ENCODE data around the gene GRIN2C. TPM values are rescaled to one million over a fixed set of nuclear protein-coding genes. Genes with fewer than 3 reads are reported as not detected.

Gene GRIN2C
- total RNA-seq, 1 donor from 2014 or later = 1.1 TPM

DNA sequence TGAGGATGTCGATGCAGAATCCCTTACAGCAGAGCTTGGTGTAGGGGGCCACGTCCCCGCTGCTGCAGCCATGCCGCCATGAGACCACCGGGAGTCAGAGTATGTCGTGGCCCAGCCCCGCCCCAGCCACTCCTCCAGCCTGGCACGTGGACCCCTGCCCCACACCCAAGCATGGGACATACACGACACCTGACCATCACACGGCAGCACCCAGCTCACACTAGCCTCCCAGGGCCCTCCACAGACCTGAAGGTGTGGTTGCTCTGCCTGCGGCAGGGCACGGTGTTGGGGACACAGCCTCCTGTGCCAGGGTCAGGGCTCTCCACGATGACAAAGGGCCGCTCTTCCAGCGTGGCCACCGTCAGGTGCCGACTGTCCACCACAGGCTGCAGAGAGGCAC, 9.4 kb downstream of the GRIN2C start:
- DNase-seq (ENCODE audit: extremely low read depth, low read depth, low spot score) = no peak

DNA sequence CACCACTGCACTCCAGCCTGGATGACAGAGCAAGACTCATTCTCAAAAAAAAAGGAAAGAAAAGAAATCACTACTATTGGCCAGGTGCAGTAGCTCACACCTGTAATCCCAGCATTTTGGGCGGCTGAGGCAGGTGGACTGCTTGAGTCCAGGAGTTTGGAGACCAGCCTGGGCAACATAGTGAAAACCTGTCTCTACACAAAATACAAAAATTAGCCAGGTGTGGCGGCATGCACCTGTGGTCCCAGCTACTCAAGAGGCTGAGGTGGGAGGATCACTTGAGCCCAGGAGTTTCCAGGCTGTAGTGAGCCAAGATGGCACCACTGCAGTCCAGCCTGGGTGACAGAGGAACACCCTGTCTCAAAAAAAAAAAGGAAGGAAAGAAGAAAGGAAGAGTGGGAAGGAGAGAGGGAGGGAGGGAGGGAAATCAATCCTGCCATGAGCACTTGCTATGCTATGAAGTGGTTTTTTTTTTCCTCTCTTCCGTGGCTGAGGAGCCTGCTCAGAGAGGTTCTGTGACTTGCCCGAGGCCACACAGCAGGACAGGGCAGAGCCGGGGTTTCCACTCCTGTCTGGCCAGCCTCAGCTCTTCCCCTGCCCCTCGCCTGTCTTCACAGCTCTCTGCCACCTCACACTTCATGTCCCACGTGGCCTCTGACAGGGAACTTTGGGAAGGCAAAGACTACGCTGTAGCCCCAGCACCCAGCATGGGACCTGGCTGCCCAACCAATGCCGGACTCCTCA, 10.9 kb downstream of the GRIN2C start:
- DNase-seq (ENCODE audit: extremely low read depth, low read depth, low spot score) = no peak

DNA sequence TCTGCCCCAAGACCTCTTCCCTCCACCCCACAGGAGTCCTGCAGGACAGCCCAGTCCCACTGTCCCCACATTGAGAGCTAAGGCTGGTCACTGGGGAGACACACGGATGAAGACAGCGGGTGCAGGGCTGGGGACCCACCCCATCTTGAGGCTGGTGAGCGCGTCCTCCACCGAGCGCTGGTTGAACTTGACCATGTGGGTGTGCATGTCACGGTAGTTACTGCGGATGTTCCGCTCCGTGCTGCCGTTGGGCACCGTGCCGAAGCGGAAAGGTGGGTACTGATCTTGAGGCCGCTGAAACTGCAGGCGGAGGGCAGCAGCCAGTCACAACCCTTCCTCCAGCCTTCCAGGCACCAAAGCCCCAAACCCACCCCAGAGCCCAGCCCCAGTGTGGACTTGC, 13.1 kb downstream of the GRIN2C start:
- DNase-seq (ENCODE audit: extremely low read depth, low read depth, low spot score) = no peak

DNA sequence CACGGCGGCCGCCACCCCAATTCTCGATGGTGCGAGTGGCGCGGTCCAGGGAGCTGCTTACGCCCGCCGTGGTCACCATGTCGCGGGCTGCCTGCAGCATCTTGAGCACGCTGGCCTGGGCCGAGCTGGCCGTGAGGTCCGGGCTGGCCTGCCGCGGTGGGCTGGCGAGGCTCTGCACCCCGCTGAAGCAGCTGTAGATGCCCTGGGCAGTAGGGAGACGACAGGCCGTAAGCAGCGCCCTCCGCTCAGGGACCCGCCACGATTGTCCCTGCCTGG, 16.4 kb downstream of the GRIN2C start:
- no peak for DNase-seq (ENCODE audit: extremely low read depth, low read depth, low spot score)

DNA sequence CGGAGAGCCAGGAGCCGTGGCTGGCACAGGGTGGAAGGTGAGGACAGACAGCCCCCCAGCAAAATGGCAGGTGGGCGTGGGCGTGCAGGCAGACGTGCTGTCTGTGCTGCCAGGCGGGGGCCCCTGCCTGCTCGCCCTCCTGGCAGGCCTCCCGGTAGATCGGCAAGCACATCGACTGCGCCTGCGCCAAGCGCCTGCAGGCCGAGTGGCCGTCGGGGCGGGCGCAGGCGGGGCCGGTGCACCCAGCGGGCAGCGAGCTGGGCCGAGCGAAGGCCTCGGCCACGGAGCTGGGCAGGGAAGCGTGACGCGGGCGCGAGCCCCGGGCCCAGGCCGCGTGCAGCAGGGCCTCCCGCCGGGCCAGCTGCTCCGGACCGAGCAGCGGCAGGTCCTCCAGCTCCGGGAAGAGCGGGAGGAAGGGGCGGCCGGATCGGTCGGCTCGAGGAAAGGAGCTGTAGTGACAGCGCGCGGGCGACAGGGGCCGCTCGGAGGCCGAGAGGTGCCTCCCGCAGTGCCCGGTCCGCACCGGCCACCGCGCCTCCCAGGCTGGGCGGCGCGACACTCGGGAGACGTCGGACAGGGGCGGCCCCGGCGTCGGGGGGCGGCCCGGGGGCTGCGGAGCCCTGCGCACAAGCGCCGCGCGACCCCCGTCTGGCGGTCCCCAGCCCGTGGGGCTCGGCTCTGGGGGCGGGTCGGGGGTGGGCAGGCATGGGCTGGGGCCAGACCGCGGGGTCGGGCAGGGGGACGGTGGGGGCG, 16.9 kb downstream of the GRIN2C start:
- no peak for DNase-seq (ENCODE audit: extremely low read depth, low read depth, low spot score)

DNA sequence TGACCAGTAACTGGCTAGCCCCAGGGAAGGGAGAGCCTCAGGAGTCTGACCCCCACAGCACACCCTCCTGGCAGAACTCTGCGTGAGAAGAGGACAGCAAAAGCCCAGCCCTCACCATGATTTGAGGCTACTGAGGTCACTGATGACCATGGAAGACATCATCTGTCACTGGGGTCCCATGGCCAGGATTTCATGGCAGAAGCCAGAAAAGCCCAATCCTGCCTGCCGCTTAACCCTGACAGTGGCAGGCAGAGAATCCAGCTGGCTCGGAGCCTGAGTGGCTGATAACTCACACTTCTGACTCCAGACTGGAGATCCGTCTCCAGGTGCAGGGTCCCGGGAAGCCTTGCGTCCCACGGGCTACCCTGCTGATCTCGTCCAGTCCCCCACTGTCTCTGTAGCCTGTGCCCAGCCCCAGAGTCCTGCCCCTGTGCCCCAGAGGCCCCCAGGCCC, 17.5 kb downstream of the GRIN2C start:
- no peak for DNase-seq (ENCODE audit: extremely low read depth, low read depth, low spot score)

DNA sequence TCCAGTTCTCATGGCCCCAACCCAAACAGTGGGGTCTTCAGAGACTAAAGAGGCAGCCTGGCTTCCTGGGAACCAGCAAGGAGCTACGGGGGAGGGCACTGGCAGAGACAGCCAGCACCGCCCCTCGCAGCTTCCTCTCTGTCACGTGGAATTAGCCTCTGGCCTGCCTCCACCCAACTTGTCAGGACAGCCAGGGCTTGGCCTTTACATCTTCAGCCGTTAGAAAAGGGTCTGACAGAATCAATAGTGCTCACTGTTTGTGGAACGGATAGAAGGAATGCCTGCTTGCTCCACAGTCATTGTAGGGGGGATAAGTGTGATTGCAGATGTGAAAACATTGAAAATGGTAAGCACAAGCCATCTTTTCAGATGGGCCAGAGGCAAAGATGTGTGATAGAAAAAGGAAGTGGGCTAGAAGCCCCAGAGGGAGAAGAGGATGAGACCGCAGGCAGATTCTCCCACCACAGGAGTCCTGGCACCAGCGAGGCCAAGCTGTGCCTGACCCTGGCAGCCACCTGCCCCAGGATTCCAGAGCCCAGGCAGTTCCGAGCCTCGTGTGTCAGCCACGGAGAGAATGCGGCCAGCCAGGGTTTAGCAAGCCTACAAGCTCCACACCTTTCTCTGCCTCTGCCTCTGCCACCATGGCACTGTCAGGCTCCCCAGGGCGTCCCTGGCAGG, 18.6 kb downstream of the GRIN2C start:
- DNase-seq (ENCODE audit: extremely low read depth, low read depth, low spot score) = no peak

DNA sequence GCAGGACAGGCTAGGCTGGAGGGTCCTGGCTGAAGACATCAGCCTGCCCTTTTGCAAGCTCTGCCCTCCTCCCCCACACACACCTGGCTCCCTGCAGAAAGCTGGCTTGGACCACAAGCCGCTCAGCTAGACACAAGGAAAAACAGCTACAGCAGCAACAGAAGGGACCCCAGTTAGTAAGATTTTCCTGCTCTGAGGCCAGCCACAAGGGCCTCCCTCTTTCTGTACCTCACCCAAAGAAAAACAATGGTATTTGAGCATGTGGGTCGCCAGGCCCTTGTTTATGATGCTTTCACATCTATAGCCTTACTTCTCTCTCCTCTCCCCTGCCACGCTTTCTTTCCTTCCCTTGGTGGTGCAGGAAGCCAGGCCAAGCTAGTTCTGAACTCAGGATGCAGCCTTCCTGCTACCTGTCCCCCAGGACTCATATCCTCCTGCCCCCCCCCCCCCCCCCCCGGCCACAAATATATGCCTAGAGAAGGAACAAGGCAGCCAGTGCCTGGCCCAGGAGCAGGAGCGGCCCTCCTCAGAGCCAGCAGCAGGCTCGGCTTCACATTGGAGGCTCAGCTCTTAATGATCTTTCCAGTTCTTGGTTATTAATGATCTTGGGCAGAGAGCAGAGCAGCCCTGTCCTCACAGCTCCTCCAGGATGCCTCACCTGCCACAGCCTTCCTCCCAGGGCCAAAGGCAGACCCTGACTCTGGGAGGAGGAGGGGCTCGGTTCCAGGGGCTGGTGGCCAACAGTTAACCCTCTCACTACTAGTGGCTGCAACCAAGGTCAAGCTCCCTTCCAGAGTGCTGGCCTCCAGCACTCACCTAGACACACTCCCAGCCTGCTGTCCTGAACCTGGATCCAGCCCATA, 19.5 kb downstream of the GRIN2C start:
- no peak for DNase-seq (ENCODE audit: extremely low read depth, low read depth, low spot score)

DNA sequence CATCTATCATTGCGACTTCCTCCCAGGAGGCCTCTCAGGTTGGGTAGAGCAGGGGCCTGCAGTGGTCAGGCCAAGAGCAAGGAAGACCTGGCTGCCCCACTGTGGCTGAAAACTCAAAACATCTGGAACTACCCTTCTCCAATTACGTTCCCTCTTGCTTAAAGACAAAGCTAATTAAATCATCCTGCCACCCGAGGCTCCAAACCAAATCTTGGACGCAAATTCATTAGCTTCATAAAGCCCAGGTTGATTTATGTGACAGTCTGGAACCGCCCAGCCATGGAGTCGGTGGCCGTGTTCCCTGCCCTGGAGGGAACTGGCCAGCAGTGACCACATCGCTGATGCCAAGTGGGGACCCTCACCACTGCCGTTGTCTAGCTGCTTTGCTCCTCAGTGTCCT, 21.4 kb downstream of the GRIN2C start:
- no peak for DNase-seq (ENCODE audit: extremely low read depth, low read depth, low spot score)

DNA sequence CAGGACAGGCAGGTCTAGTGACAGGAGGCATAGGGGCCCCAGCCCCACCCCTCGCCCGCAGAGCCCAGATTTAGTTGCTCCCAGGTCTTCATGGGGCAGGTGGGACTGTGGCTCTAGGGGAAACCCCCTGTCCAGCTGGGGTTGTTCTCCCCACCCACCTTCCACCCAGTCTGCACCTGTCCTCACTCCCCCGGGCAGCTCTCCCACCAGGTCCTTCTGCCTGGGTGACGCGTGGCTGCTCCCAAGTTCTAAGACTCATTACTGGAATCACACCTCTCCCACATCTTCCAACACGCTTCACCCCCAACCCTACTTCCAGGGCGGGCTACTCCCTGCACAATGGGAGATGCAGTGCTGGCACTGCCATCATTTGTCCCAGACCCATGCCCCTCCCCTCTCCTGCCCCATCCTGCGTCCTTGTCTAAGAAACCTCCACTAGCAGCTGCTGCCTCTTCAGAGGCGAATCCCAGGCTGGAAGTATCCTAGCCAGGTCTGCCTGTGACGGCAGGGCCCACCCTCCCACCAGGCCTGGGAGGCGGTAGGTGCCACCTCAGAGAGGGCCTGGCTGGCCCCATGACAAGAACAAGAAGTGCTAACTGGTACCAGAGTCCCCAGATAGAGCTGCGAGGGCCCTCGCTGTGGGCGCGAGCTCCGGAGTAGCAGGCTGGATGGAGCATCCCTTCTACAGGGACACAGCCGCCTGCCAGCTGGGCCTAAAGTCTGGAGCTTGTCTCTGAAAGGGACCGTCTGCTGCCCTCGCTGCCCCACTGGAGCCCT, 22.8 kb downstream of the GRIN2C start:
- no peak for DNase-seq (ENCODE audit: extremely low read depth, low read depth, low spot score)

DNA sequence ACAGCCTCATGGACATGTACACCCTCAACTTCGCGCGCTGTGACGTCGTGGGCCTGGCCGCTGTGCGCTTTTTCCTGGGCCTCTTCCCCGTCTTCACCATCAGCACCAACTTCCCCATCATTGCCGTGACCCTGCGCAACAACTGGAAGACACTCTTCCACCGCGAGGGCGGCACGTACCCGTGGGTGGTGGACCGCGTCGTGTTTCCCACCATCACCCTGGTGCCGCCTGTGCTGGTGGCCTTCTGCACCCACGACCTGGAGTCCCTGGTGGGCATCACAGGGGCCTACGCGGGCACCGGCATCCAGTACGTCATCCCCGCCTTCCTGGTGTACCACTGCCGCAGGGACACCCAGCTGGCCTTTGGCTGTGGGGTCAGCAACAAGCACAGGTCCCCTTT, 23.5 kb downstream of the GRIN2C start:
- DNase-seq (ENCODE audit: extremely low read depth, low read depth, low spot score) = no peak

DNA sequence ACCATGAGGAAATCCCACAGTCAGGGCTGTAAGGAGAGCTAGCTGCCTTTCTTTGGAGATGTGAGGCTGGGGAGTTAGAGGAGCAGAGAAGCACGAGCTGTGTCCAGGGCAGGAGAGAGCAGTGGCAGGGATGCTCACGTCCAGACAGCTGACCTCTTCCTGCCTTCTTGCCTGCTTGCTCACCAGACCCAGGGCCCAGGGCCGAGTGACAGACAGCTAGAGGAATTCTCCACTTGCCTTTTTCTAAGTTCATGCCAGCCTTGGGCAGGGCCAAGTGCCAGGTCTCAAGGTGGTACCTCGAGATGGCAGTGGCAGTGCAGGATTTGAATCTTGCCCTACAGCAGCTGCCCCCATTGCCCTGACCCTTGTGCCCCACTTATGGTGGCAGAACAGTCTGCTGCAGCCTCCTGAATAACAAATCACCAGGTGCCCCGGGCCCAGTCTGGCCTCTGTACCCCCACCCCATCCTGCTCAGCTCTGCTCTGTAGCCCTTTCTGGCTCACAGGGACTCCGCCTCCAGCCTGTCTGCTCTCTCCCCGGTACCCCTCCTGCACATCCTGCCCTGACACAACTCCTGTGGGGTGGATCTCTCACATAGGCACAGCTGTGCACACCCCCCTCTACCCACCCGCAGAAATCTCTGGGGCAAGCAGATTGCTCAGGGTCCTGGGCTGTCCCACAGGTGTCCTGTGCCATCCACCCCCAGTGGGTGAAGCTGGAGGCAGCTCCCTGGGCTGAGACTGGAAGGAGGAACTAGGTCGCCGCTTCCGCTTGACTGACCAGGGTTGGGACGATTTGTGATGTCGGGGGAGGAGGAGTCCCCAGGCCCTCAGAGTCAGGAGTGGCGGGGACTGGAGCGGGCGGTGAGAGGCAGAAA, 25.9 kb downstream of the GRIN2C start:
- DNase-seq (ENCODE audit: extremely low read depth, low read depth, low spot score) = no peak

DNA sequence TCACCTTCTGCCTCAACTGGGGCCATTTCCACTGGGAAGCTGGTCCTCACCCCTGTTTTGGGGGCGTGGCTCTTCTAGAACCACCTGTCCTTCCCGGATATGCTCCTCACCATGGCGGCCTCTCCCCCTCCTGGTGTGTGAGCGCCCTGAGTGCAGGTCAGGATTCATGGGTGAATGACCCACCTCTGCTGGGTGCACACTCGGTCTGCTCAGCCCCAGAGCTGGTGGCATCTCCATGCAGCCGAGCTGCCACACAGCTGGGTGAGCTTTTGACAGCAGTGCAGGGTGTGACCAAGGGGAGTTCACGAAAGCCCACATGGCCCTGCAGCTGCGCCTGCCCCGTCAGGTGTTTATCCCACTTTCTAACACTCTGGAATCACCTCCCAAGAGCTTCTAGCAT, 27.3 kb downstream of the GRIN2C start:
- no peak for DNase-seq (ENCODE audit: extremely low read depth, low read depth, low spot score)

DNA sequence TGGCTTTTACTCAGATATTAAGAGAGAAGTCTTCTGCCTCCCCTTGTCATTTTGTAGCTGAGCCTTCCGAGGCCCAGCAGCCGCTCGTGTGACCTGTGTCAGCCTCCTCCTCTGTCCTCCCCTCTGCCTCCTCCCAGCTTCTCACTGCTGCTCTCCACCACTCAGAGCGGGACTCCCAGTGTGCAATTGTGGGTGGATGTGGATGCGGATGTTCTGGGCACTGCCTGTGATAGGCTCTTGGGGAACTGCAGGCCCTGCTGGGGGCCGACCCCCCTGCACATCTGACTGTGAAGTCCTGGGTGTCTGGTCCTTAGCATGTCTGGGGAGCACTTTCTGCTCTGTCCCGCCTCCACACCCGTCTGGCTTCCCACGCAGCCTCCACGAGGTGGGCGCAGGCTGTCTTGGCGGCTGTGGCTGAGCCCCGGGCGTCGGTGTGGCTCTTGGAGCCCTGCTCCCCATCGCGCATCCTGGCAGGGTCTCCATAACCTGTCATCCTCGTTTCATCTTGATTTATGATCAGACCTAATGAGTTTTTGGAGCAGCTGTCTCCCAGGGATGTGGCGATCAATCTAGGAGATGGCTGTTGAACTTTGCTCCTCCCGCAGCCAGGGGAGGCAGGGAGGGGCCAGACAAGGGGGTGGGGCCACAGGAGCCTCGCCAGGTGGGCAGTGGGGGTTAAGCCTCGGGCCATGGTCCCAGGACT, 28.1 kb downstream of the GRIN2C start:
- DNase-seq (ENCODE audit: extremely low read depth, low read depth, low spot score) = no peak

DNA sequence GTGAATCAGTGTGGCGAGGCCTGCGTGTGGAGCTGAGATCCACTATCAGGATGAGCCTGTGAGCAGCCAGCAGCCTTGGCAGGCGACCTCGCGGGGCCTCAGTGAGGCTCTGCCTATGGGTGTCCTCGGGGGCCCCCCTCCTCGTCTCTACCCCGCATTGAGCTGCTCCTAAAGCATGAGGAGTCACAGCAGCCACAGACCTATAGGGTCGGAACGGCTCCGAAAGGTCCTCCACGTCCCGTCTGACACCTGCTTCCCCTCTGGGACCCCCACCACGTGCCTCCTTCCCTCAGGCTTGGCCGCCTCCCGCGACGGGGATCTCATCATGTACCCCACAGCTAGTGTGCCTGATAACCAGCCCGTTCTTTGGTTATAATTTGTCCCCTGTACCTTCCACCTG, 28.8 kb downstream of the GRIN2C start:
- DNase-seq (ENCODE audit: extremely low read depth, low read depth, low spot score) = no peak

DNA sequence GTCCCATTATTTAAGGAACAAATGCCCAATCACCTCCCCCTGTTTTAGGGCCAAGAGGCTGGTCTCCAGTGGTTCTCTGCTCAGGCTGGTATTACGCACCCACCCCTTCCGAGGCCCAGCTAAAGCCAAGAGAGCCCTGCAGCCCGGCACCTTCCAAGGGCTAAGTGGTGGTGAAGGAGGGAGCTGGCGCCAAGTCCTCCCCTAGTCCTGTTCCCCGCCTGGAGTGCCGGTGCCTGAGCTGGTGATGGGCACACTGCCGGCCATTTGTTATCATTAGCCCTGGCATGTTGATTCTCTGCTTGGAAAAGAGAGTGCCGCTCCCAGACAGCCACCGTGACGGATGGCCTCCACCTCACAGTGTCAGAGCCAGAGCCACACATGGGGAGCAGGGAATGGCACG, 31.9 kb downstream of the GRIN2C start:
- DNase-seq (ENCODE audit: extremely low read depth, low read depth, low spot score) = no peak

DNA sequence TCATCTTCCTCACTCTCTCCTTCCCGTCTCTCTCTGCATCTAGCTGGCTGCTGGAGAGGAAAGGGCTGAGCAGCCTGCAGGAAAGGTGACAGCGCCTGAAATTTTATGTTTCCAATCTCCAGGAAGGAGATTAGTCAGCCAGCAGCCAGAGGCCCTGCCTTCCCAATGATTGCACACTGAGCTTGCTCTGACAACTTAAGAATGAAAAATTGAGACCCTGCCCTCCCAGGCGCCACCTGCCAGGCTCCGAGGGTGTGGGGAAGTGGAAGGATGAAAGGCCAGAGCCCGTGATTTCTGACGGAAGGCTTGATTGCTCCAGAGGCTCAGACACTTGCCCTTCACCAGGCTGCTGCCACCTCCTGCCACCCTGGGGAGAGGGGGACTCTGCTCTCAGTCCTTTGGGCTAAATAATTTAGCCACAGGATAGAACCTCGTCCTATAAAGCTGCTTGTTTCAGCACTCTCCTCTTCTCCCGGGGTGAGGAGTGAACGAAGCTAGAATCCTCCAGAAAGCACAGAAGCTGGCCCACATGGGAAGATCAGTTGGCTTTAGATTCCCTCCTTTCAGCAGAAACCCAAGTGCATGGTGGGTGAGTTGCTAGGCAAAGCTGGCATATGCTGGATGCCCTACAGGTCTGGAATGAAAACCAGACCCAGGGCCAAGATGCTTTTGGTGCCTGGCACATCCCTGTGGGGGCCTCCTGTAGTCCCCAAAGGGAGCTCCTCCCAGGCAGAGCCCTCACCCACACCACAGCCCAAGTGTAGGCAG, 33.5 kb downstream of the GRIN2C start:
- DNase-seq (ENCODE audit: extremely low read depth, low read depth, low spot score) = peak; percentile 18
